Thoracic aorta endothelial cell (primary cell): ENCODE measurements around the gene LSM6. TPM values are rescaled to one million over a fixed set of nuclear protein-coding genes. Genes with fewer than 3 reads are reported as not detected.

Source experiments
- total RNA-seq: library from RNA; depleted of rRNA; stranded (reverse); fragments of >200 nt; gene quantifications from 2 replicates; pipeline ENCODE4 v1.2.3, GENCODE V29; 2012

The LSM6 gene
- total RNA-seq: 40.2 and 46.5 TPM in 2 replicates

GRCh38 chr4:146175541-146176453, at the start of gene LSM6:
LSM6 (plus strand) TSS chr4:146175718; CDS start chr4:146182922, 7,204 bp downstream.

GRCh38 chr4:146214238-146214637, 38.7 kb downstream of the LSM6 start, which contains the start of gene REELD1:
REELD1 (plus strand) TSS chr4:146214538; CDS start chr4:146216953, 2,415 bp downstream.

Other genes starting within 250 kb of the LSM6 start
- 12.9 and 13.0 TPM in 2 replicates for gene ZNF827, start 236.9 kb upstream of the LSM6 start, total RNA-seq
- gene REELD1, start 38.8 kb downstream of the LSM6 start, total RNA-seq: 0.07 TPM in 1 of 2 replicates, not detected in the other